Renal cortex interstitium (tissue), 11 donors: ENCODE data around the gene TSSK2. TPM values are rescaled to one million over a fixed set of nuclear protein-coding genes. Genes with fewer than 3 reads are reported as not detected.

Experiments used
- DNase-seq, 11 donors: peaks; one replicate each; pipeline ENCODE4 v3.0.0-alpha.2; 2013; ENCODE audit warnings: low read depth in 9 of 11, low spot score in 4 of 11; ENCODE audit errors: extremely low read depth in 1 of 11
- polyA plus RNA-seq, 3 donors: library from polyadenylated mRNA; unstranded; fragments of 120-200 nt; gene quantifications; one replicate each; pipeline ENCODE4 v1.2.1, GENCODE V29; 2013; ENCODE audit not compliant: insufficient read length in 3 of 3

TSSK2 gene
- polyA plus RNA-seq, 3 donors, result not detected

DNA sequence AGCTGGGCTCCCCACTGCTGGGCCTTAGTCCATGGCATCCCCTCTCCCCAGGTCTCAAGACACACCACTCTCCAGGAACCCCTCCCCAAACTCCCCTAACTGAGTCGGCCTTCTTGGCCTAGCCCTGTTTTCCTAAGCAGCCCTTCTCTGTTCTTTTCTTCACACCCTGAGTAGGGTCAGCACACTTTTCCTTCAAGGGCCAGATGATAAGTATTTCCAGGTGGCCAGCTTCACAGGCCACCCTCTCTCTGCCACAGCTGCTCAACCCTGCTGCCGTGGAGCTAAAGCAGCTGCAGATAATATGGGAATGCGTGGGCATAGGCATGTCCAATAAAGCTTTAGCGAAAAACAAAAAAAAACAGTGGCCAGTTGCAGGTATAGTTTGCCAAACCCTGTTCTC, 33.0 kb upstream of the TSSK2 start:
- no peak for DNase-seq

DNA sequence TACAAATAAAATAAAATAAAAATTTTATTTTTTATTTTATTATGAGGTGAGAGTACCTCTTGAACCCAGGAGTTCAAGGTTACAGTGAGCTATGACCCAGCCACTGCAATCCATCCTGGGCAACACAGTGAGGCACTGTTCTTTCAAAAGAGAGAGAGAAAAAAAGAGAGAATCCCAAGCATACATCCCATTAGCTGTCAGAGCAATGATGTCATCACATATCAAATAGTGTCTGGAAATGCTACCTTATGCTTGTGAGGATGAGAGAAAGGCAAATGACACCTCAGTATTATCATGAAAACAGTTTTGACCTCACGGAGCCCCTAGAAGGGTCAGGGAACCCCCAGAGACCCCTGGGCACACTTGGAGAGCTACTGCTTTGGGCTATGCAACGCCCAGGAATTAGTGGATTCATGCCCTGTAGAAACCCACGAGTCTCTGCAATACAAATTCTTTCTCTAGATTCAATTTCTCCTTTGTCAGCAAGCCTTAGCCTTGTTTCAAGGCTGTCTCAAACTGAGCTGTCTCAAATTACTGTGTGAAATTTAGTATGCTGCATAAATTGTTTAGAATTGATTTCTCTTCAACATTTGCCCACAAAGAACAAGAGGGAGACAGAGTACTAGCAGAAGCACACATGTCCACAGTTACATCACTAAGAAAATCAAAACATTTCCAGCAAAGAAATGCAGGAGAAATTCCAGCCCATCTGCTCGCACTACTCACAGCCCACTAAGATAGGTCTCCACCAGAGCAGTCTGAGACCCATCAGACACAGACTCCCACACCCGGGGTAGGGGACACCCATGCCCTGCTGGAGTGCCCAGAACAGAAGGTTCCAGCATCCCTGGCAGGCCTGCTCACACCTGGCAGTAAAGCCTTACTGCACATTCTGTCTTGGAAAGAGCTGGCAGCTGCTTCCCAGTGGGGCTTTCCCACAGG, 27.0 kb upstream of the TSSK2 start:
- no peak for DNase-seq

GRCh38 chr22:19105456-19105855, 25.7 kb upstream of the TSSK2 start:
- DNase-seq, result no peak

DNA sequence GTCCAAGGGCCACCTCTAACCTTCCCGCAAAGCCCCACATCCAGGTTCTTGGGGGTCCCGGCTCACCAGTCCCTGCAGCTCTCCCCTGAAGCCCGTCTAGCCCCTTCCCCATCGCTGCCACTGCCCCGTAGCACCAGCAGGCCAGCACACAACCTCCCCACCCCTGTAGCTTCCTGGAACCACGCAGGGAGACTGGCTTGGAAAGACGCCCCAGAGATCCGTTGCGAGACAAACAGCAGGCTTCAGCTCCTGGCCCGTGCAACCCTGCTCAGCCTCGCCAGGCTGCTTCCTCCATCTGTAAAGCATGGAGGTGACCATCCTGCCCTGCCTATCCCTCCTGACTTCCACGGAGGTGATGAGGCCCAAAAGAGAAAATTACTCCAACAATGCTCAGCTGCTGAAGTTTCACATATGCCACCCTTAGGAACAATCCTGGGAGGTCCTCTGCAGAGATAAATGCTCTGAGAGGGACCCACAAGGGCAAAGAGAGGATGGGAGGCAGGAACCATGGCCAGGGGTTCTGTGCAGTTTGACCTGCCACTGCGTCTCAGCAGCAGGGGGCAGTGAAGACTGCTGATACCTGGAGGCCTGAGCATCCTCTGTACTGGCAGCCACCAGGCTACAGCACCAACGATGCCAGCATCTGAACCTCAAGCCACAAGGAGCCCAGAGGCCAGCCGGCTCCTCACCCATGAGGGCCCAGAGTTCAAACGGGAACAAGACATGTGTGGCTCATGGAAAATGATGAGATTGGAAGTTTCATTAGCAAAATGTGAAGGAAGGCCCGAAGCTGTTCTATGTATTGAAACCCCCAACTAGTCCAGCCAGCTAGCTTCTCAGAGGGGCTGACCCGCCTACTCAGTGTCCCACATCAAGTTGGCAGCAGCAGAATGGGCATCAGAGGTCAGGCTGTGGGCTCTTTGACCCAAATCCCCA, 25.0 kb upstream of the TSSK2 start:
- DNase-seq, result no peak

- DNase-seq, result no peak
Observed at GRCh38 chr22:19106886-19107729, 24.0 kb upstream of the TSSK2 start.

GRCh38 chr22:19107730-19108074, 23.4 kb upstream of the TSSK2 start:
- DNase-seq, result no peak

DNA sequence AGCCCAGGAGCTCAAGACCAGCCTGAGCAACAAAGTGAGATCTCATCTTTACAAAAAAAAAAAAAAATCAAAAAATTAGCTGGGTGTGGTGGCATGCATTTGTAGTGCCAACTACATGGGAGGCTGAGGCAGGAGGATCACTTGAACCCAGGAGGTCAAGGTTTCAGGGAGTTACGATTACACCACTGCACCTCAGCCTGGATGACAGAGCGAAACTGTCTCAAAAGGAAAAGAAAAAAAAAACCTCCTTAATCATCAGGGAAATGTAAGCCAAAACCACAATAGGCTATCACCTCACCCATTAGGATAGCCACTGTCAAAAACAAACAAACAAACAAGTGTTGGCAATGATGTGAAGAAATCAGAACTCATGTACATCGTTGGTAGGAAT, 22.3 kb upstream of the TSSK2 start:
- no peak for DNase-seq

DNA sequence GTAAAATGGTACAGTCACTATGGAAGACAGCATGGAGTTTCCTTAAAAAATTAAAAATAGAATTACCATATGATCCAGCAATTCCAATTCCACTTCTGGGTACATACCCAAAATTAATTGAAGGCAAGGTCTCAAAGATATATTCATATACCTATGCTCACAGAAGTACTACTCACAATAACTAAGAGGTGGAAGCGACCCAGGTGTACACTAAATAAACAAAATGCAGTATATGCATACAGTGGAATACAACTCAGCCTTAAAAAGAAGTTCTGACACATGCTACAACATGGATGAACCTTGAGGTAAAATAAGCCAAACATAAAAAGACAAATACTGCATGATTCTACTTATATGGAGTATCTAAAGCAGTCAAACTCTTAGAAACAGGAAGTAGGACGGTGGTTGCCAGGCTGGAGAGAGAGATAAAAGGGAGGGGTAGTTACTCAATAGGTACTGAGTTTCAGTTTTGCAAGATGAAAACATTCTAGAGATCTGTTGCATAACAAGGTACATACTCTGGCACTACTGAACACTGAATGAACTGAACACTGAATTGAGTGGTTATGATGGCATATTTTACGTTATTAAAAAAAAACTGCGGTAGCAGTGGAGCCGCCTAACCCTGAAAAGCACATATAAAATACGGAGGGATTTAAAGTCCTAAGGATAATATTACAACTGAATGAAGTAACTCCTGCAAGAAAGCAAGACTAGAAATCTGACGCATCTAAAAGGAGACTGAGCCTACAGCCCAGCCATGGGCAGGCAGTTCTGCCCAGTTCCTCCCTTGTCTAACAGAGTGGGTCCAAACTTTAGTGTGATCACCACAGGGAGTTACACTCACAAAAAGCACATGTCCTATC, 21.7 kb upstream of the TSSK2 start:
- DNase-seq, result no peak

DNA sequence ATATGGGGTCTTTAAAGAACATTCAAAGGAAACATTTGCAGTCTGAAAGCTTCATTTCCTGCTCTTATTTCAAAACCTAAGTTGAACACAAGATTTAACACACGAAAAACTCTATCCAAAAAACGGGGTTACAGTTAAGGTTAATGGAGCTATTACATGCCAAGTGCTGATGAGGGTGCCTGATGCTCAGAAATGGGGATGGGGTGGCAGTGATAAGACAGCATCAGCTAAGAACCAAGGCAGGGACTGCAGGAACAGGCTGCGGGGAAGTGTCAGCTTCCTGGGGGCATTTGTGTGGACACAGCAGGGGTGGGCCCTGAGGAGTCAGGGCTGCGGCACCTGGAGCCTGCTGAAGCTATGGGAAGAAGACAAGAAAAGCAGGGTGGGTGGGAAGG, 21.0 kb upstream of the TSSK2 start:
- no peak for DNase-seq

DNA sequence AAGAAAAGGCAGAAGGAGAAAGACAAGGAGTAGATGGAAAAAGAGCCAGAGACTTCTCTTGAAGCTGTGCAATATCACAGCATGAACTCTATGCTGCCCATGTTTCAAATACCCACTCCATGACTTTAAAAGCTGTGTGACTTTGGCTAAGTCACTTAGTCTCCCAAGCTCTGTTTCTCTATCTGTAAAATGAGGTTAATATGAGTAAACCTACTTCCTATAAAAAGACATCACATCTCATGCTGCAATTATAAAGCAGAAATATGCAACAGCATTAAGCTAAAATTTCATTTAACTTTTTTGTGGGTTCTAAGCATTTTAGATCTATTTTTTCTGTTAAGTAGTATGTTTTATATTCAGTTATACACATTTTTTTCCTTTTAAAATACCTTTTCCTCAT, 20.5 kb upstream of the TSSK2 start:
- DNase-seq, result no peak

- no peak for DNase-seq
Observed at GRCh38 chr22:19111140-19111539, 20.0 kb upstream of the TSSK2 start.

DNA sequence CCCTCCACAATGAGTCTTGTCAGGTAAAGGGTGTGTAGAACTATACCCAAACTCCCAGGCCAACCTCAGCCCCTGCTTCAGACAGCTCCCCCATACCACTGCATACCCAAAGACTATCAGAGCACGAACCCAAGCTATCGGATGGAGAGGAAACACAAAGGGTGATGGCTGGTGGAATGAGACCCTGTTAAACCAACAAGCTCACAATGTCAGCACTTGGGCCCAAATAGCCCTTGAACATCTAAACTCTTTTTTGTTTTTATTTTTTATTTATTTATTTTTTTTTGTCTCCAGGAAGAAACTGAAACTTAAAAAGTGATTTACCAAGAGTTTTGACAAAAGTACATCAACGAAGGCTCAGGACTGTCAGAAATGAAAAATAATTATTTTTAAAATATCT, 19.5 kb upstream of the TSSK2 start:
- DNase-seq, result no peak

GRCh38 chr22:19113429-19113828, 17.7 kb upstream of the TSSK2 start:
- DNase-seq, result no peak

GRCh38 chr22:19114984-19115552, 16.0 kb upstream of the TSSK2 start:
- DNase-seq, result no peak

- no peak for DNase-seq
Observed at GRCh38 chr22:19115628-19116027, 15.5 kb upstream of the TSSK2 start.

GRCh38 chr22:19117111-19117512, 14.0 kb upstream of the TSSK2 start:
- no peak for DNase-seq

DNA sequence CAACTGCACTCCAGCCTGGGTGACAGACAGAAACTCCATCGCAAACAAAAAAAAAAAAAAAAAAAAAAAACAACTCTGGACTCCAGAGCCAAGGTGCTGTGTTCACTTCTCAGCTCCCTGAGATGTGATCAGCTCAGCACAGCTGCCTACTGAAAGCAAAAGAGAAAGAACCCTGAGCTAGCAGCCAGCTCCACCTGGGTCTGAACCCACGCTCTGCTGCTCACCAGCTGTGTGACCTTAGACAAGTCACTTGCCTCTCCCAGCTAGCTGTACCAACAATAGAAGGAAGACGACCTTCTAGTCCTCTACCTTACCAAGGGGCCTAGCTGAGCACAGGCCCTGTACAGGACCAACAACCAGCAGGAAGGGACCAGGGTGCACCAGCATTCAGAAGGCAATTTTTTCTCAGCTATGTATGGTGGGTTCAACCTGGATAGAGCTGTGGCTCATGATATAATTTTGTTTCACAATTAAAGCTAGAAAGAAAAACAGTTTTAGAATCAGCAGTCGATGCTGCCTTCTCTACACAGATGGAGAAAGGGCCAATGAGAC, 12.7 kb upstream of the TSSK2 start:
- no peak for DNase-seq

GRCh38 chr22:19119949-19120348, 11.2 kb upstream of the TSSK2 start:
- DNase-seq, result no peak
